Thyroid gland (tissue), 4 donors: Measurements from ENCODE around the gene TOM1.

Experiments
- POLR2A ChIP-seq, 2 donors: fragments of 450-650 bp; IDR thresholded peaks; one replicate each; pipeline ENCODE4 v1.6.1; 2017; ENCODE audit warnings: antibody characterized with exemption in 2 of 2, mild to moderate bottlenecking in 2 of 2, moderate library complexity in 1 of 2
- TF ChIP-seq, protein P1 (sequence below), 6 experiments: fragments of 200-600 bp in 3 of 6; fragments of 450-650 bp in 3 of 6; sonication (generic) in 3 of 6; IDR thresholded peaks; one replicate each; pipeline ENCODE4 v1.5.1; 2016 to 2019; ENCODE audit warnings: antibody characterized with exemption in 6 of 6, mild to moderate bottlenecking in 2 of 6, inconsistent platforms in 1 of 6, moderate library complexity in 1 of 6

DNA sequence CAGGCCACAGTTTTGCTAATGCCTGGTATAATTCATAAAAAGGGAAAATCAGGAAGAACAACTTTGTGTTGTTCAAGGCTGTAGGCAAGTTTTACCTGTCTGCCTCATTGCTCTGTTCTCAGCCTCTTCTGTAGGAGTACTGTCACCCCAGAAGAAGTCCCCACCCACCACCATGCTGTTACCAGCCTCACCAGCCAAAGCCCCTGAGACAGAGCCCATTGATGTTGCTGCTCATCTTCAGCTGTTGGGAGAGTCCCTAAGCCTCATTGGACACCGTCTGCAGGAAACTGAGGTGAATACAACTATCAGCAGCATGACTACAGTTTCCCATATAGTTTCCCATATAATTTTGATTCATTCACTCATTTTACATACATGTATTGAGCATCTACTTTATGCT lies 11.6 kb upstream of the TOM1 start:
- TF ChIP-seq, protein P1, sequence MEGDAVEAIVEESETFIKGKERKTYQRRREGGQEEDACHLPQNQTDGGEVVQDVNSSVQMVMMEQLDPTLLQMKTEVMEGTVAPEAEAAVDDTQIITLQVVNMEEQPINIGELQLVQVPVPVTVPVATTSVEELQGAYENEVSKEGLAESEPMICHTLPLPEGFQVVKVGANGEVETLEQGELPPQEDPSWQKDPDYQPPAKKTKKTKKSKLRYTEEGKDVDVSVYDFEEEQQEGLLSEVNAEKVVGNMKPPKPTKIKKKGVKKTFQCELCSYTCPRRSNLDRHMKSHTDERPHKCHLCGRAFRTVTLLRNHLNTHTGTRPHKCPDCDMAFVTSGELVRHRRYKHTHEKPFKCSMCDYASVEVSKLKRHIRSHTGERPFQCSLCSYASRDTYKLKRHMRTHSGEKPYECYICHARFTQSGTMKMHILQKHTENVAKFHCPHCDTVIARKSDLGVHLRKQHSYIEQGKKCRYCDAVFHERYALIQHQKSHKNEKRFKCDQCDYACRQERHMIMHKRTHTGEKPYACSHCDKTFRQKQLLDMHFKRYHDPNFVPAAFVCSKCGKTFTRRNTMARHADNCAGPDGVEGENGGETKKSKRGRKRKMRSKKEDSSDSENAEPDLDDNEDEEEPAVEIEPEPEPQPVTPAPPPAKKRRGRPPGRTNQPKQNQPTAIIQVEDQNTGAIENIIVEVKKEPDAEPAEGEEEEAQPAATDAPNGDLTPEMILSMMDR (IDR thresholded peaks at IDR 0.05), result no peak
- TF ChIP-seq POLR2A (IDR thresholded peaks at IDR 0.05), result no peak
